Ramos (cell line): ENCODE data around the gene HRC.
"Not testable (repeated sequence)": the region's sequence is repeated elsewhere in the genome, so short reads cannot be mapped to it uniquely, and the experiment has no call there.

Experiments used
- in situ Hi-C: fragments of 300-500 bp; cut with MboI; formaldehyde crosslinking; loops from one replicate; pipeline ENCODE4 v1.14.3; 2022; ENCODE audit warnings: low sequenced_read_pairs; ENCODE audit not compliant: unreplicated experiment

HRC gene

GRCh38 chr19:49142866-49143335 lies 12.3 kb downstream of the HRC start:
- in situ Hi-C loops = no loop called here

DNA sequence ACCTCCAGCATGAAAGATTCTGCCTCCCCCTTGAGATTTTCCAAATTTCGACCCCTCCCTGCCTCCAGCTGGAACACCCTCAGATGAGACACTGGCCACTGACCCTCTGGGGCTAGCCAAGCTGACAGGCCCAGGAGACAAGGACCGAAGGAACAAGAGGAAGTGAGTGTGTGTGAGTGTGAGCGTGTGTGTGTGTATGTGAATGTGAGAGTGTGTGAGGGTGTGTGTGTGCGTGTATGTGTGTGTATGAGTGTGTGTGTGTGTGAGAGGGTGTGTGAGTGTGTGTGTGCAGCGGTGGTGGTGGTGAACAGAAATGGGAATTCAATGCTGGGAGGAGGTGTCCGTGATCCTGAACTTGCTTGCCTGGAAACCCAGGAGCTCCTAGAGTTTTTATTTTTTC lies 13.8 kb downstream of the HRC start:
- in situ Hi-C loops = no loop called here

DNA sequence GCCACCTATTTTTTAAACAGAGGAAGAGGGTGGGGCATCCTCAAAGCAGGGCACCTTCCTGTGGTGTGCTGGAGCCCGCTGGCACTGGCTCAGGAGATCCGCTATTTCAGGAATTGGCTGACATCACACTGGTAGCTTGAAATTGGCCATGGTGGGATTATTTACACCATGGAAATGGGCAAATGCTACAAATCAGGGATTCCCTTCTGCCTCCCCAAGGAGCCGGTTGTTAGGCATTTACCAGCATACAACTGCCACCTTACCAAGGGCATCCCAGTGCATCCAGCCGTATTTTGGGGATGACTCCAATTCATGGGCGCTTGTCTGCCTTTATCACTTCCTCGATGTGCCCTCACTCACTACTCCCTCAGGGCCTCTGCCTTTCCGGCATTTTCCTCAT lies 14.2 kb downstream of the HRC start:
- in situ Hi-C loops = no loop called here

- in situ Hi-C loops = no loop called here
Observed at GRCh38 chr19:49136771-49137171, 18.4 kb downstream of the HRC start.

GRCh38 chr19:49135686-49136085 lies 19.5 kb downstream of the HRC start:
- in situ Hi-C loops = no loop called here

DNA sequence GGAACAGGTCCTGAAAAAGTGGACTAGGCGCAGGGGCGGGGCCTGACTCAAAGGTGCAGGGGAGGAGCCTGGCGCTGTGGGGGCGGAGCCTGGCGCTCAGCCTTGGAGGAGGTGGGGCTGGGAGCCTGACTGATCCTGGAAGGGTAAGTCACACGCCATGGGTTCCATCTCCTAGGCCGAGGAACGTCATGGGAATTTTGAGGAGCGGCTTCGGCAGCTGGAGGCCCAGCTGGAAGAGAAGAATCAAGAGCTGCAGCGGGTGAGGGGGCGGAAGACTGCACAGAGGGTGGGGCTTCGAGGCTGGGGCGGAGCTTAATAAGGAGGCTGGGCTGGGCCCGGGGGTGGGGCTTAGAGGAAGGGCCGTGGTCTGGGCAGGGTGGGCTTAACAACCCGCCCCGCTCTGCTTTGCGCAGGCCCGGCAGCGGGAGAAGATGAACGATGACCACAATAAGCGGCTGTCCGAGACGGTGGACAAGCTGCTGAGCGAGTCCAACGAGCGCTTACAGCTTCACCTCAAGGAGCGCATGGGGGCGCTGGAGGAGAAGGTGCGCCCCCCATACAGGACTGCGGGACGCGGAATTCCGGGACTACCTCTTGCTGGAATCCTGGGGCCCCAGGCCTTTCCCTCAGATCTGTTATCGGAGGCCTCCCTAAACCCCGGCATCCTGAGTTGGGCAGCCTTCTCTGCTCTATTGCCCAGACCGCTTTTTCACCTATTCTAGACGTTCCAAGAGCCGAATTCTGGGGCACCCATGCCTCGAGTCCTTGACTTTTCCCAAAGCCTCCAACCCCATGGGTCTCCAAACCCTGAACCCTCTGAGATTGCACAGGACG lies 21.4 kb downstream of the HRC start:
- in situ Hi-C loops = no loop called here

DNA sequence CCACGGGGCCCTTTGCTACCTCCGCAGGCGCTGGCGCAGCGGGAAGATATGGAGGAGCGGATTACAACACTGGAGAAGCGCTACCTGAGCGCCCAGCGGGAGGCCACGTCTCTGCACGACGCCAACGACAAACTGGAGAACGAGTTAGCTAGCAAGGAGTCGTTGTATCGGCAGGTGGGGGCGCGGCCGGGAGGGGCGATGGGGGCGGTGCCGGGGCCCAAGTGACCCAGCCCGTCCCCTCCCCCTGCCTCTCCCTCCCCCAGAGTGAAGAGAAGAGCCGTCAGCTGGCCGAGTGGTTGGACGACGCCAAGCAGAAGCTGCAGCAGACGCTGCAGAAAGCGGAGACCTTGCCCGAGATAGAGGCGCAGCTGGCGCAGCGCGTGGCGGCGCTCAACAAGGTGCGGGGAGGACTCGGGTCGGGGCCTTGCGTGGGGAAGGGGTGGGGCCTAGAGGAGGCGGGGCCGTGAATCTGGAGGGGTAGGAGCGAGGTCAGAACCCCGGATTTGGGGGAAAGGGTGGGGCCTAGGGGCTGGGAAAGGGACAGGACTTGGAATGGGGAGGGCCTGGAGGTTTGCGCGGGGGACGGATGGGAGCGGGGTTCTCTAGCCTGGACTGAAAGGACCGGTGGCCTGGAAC lies 22.1 kb downstream of the HRC start:
- in situ Hi-C loops = no loop called here

DNA sequence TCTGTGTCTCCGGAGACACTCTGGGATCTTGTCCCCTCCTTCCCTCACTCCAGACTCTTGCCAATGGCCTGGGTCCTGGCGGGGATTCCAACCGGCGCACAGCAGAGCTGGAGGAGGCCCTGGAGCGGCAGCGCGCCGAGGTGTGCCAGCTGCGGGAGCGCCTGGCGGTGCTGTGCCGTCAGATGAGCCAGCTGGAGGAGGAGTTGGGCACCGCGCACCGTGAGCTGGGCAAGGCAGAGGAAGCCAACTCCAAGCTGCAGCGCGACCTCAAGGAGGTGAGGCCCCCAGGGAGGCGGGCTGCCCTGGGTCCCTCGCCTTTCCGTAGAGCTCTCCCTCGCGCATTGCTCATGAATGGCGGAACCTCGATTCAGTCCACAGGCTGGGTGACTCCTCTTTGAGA lies 24.9 kb downstream of the HRC start:
- in situ Hi-C loops = no loop called here

GRCh38 chr19:49129238-49129583 lies 26.0 kb downstream of the HRC start:
- in situ Hi-C loops = no loop called here

GRCh38 chr19:49128545-49129237 lies 26.5 kb downstream of the HRC start:
- in situ Hi-C loops = no loop called here

DNA sequence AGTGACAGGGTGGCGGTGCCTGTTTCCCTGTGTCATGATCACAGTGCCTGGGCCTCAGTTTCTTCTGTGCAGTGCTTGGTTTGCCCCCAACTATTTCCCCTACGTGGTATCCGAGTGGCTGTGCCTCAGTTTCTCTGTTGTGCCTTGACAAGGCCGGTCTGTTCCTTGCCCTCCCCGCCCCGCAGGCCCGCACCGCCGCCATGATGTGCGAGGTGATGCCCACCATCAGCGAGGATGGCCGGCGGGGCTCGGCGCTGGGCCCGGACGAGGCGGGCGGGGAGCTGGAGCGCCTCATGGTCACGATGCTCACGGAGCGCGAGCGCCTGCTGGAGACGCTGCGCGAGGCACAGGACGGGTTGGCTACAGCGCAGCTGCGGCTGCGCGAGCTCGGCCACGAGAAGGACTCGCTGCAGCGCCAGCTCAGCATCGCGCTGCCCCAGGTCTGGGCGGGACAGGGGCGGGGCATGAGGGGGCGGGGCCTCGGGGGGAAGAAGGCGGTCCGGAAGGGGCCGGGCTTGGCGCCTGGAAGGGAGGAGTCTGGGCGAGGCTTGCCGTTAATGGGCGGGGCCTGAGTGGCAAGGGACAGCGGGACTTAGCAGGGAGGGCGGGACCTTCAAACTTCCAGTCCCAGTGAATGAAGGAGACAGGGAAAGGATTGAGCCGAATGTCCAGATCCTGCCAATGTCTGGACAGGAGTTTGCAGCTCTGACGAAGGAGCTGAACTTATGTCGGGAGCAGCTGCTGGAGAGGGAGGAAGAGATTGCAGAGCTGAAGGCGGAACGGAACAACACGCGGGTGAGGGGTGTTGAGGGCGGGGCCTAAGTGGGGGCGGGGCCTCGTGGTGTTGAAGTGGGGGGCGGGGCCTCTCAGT lies 27.3 kb downstream of the HRC start:
- in situ Hi-C loops = no loop called here

GRCh38 chr19:49127225-49127624 lies 28.0 kb downstream of the HRC start:
- in situ Hi-C loops = not testable (repeated sequence)

GRCh38 chr19:49126575-49126974 lies 28.6 kb downstream of the HRC start:
- in situ Hi-C loops = no loop called here

DNA sequence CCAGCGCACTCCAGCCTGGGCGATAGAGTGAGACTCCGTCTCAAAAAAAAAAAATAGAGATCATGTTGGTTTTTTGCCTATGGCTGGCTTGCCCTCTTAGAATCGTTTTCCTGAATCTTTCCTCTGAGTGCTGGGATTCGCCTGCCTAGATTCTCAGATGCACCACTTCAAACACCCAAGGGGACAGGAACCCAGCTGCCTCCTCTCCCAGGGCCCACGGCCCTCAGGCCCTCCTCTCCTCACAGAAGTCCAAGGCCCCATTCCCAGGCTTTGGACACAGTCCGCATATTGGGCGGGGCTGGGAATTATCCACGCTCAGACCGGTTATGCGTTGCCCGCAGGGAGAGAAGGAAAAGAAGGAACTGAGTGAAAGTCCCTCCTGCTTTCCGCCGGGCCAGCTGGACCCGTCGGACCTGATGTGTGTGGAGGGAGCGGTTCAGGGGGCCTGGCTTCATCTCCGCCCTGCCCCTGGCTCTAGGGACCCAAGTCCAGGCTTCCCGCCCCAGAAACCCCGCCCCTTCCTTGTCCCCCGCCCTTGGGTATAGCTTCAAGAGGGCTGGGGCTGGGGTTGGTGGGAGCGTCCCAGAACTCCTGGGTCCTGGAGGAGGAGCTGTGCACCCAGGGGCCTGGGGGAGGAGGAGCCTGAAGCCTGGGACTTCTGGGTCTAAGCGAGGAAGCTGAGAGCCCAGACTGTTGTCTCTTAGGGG lies 30.0 kb downstream of the HRC start:
- in situ Hi-C loops = no loop called here

DNA sequence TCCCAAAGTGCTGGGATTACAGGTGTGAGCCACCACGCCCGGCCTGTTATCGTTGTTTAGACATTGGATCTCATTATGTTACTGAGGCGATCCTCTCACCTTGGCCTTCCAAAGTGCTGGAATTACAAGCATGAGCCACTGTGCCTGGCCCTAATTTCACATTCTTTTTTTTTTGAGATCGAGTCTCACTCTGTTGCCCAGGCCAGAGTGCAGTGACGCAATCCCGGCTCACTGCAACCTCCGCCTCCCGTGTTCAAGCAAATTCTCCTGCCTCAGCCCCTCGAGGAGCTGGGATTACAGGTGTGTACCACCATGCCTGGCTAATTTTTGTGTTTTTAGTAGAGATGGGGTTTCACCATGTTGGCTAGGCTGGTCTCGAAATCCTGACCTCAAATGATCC lies 31.9 kb downstream of the HRC start:
- in situ Hi-C loops = not testable (repeated sequence)

DNA sequence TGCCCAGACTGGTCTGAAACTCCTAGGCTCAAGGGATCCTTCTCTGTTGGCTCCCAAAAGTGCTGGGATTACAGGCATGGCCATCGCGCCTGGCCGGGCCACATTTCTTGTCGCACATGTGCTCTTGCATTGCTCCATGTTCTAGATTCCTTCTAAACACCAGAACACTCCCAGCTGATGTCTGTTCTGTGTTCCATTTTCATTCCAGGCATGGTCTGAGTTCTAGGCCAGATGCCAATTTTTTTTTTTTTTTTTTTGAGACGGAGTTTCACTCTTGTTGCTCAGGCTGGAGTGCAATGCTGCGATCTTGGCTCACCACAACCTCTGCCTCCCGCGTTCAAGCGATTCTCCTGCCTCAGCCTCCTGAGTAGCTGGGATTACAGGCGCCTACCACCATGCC lies 33.4 kb downstream of the HRC start:
- in situ Hi-C loops = not testable (repeated sequence)

GRCh38 chr19:49120868-49121267 lies 34.3 kb downstream of the HRC start:
- in situ Hi-C loops = no loop called here

DNA sequence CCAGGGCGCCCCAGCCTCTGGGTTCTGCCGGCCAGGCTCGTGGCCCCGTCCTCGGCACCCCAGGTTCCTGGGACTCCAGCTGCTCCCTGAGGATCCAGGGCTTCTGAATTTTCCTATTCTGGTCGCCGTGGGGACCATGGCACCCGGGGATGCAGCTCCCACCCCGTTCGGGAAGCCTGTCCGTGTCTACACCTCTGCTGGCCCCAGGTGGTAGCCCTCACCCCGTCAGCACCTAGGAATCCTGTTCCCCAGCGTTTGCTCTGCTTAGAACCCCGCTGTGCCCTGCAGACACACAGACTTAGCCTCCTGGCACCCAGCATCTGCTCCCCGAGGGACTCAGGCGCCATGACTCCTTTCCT lies 34.9 kb downstream of the HRC start:
- in situ Hi-C loops = no loop called here

DNA sequence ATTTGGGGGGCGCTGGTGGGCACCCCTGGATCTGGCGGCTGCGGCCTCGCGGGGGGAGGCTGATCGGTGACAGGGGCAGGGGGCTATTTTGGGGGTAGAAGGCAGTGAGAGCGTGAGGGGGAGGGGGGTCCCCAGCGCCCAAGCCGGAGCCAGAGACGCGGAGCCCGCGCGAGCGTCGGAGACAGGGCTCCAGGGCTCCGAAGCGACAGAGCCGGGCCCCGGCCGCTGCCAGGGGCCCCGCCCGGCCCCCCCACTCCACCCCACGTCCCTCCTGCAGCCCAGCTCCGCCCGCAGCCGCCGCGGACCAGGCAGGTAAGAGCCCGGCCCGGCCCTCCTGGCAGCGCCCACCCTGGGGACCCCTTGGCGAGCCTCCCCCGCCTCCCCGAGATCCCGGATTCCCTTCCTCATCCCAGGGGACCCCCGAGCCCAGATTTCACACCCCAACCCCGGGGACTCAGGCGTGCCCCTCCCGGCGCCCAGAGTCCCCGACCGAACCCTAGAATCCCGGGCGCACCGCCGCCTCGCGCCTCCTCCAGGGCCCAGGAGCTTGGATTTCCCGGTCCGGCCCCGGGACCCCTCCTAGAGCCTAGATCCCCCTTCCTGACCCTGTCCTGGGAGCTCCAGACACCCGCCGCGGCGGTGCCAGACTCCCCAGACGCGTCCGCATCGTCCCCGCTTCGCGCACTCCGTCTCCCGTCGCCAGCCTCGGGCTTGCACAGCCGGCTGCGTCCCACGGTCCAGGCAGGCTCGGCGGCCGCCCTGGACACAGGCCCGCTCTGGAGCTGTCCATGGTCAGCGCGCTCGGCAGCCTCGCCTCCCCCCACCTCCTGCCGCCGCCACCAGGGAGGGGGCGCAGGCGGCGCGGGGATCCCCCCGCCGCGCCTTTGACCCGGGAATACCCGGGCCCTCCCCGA lies 35.5 kb downstream of the HRC start, which contains the start of gene PPFIA3:
Gene PPFIA3, plus strand, starts transcription at position 134 of the 914 bp plus-strand sequence. CDS start 8,330 bp downstream, outside the sequence.
- in situ Hi-C loops = no loop called here
